B cell (primary cell): ENCODE data around the gene FLT3LG. TPM values are rescaled to one million over a fixed set of nuclear protein-coding genes. Genes with fewer than 3 reads are reported as not detected.
A peak's percentile ranks its signal among the peaks of the same experiment; 100 is the strongest.

Source experiments
- ATAC-seq: fragments of 200-7000 bp; cut with Tn5 transposase; one replicate; pipeline ENCODE4 v1.10.0; 2021; ENCODE audit warnings: low read depth, mild to moderate bottlenecking, moderate number of reproducible peaks, moderate library complexity
- CTCF ChIA-PET: fragments of 350-600 bp; sonication (Branson Sonifier 250); formaldehyde crosslinking; loops from one replicate; lab custom pipeline; 2021; ENCODE audit warnings: antibody characterized with exemption, inconsistent platforms; lab: Charles Lee
- POLR2A ChIA-PET: fragments of 350-600 bp; sonication (Branson Sonifier 250); formaldehyde crosslinking; loops from one replicate; lab custom pipeline; 2021; ENCODE audit warnings: antibody characterized with exemption; lab: Charles Lee
- DNase-seq: peaks from one replicate; pipeline ENCODE4 v3.0.0; 2013
- H2AFZ ChIP-seq: 2 replicates; pipeline ENCODE4 v1.6.1; 2012; ENCODE audit warnings: mild to moderate bottlenecking, low read depth, low read length; ENCODE audit not compliant: insufficient read depth, poor library complexity, severe bottlenecking
- H3K27ac ChIP-seq, 2 donors: 1 replicate in 1 of 2; 2 replicates in 1 of 2; pipeline ENCODE4 v1.5.1; 2012 to 2013; ENCODE audit warnings: low read length in 2 of 2, mild to moderate bottlenecking in 2 of 2, moderate library complexity in 1 of 2
- H3K27me3 ChIP-seq, 4 experiments: fragments of 200-600 bp in 1 of 4; sonication (generic) in 1 of 4; replicated peaks in 1 of 4; 1 replicate in 2 of 4; 2 replicates in 2 of 4; pipeline versions ENCODE4 v1.6.1 to v1.7.0; 2013 to 2016; ENCODE audit warnings: low read length in 3 of 4, mild to moderate bottlenecking in 2 of 4, mixed read lengths in 1 of 4, moderate library complexity in 1 of 4; ENCODE audit not compliant: insufficient read depth in 4 of 4, control insufficient read depth in 3 of 4; ENCODE audit errors: control extremely low read depth in 1 of 4
- H3K36me3 ChIP-seq, 2 experiments: replicated peaks in 1 of 2; 1 replicate in 1 of 2; 2 replicates in 1 of 2; pipeline versions ENCODE4 v1.6.1 to v1.7.1; 2013; ENCODE audit warnings: low read length in 1 of 2; ENCODE audit not compliant: insufficient read depth in 2 of 2, control insufficient read depth in 1 of 2; ENCODE audit errors: control extremely low read depth in 1 of 2, extremely low read depth in 1 of 2
- H3K4me1 ChIP-seq, 2 donors: fragments of 200-600 bp in 1 of 2; sonication (generic) in 1 of 2; 1 replicate in 1 of 2; 2 replicates in 1 of 2; pipeline versions ENCODE4 v1.5.1 to v1.6.1; 2013 to 2017; ENCODE audit warnings: low read length in 2 of 2; ENCODE audit not compliant: control insufficient read depth in 2 of 2, insufficient read depth in 2 of 2
- H3K4me2 ChIP-seq: replicated peaks from 2 replicates; pipeline ENCODE3; 2012; ENCODE audit warnings: mild to moderate bottlenecking, low read depth, low read length; ENCODE audit not compliant: poor library complexity, severe bottlenecking
- H3K4me3 ChIP-seq, 5 experiments: fragments of 200-600 bp in 1 of 5; sonication (generic) in 1 of 5; 1 replicate in 3 of 5; 2 replicates in 2 of 5; pipeline versions ENCODE4 v1.5.1 to v1.7.0; 2011 to 2016; ENCODE audit warnings: low read length in 4 of 5, mild to moderate bottlenecking in 4 of 5, low read depth in 2 of 5, control low read depth in 1 of 5, moderate library complexity in 1 of 5; ENCODE audit not compliant: insufficient read depth in 1 of 5; ENCODE audit errors: control extremely low read depth in 1 of 5, extremely low read depth in 1 of 5
- H3K79me2 ChIP-seq: fragments of 200-600 bp; sonication (generic); one replicate; pipeline ENCODE4 v1.6.0; 2016; ENCODE audit warnings: low read length; ENCODE audit not compliant: control insufficient read depth, insufficient read depth
- H3K9ac ChIP-seq: fragments of 200-600 bp; sonication (generic); 2 replicates; pipeline ENCODE4 v1.6.1; 2017; ENCODE audit warnings: mild to moderate bottlenecking, low read length, moderate library complexity
- H3K9me3 ChIP-seq, 3 donors: one replicate each; pipeline versions ENCODE4 v1.6.1 to v1.7.1; 2013; ENCODE audit warnings: low read length in 2 of 3; ENCODE audit not compliant: control insufficient read depth in 2 of 3, insufficient read depth in 1 of 3; ENCODE audit errors: control extremely low read depth in 1 of 3
- H4K20me1 ChIP-seq: 2 replicates; pipeline ENCODE4 v1.6.0; 2012; ENCODE audit warnings: mild to moderate bottlenecking, low read length; ENCODE audit not compliant: insufficient read depth, control insufficient read depth, poor library complexity, severe bottlenecking
- H3K27ac Mint-ChIP-seq: one replicate; pipeline ENCODE4 v1.8.0; 2021; ENCODE audit warnings: mixed read lengths
- H3K27me3 Mint-ChIP-seq: one replicate; pipeline ENCODE4 v1.8.0; 2021; ENCODE audit warnings: mixed read lengths
- H3K4me1 Mint-ChIP-seq: one replicate; pipeline ENCODE4 v1.8.0; 2021; ENCODE audit warnings: mixed read lengths
- H3K4me3 Mint-ChIP-seq: one replicate; pipeline ENCODE4 v1.8.0; 2021; ENCODE audit warnings: mixed read lengths
- H3K9me3 Mint-ChIP-seq: one replicate; pipeline ENCODE4 v1.8.0; 2022; ENCODE audit warnings: mixed read lengths; ENCODE audit not compliant: insufficient read depth
- EZH2 ChIP-seq: IDR thresholded peaks from 2 replicates; pipeline ENCODE4 v1.6.1; 2012; ENCODE audit warnings: borderline replicate concordance, low read depth, mild to moderate bottlenecking, moderate library complexity, low read length; ENCODE audit not compliant: insufficient read depth, poor library complexity, severe bottlenecking
- WGBS: methylation state at CpG from one replicate; pipeline ENCODE4 v1.1.5; 2013; ENCODE audit warnings: missing lambda C conversion rate; ENCODE audit not compliant: insufficient coverage; 5-methylcytosine and 5-hydroxymethylcytosine counted together
- intact Hi-C: fragments of 100-400 bp; cut with micrococcal nuclease; formaldehyde crosslinking; loops from one replicate; pipeline ENCODE4 v1.10.0; 2022
- polyA plus RNA-seq: library from polyadenylated mRNA; depleted of rRNA; stranded (reverse); fragments of >200 nt; gene quantifications from 2 replicates; pipeline ENCODE4 v1.2.3, GENCODE V29; 2012
- total RNA-seq, 2 donors: library from RNA; stranded (reverse); fragments of 120-200 nt in 1 of 2; gene quantifications; 1 replicate in 1 of 2; 2 replicates in 1 of 2; pipeline versions ENCODE4 v1.2.3 to v1.2.4, GENCODE V29; 2013 to 2022
- TF ChIP-seq, protein P1 (sequence below): fragments of 200-600 bp; IDR thresholded peaks from one replicate; pipeline ENCODE4 v1.8.0; 2022; ENCODE audit warnings: antibody characterized with exemption, mild to moderate bottlenecking

The FLT3LG gene
- total and polyA plus RNA-seq, 2 donors (not counting 1 experiment from before 2014, with no cell fraction given): 31.0 to 49.8 TPM

- TF ChIP-seq, protein P1, sequence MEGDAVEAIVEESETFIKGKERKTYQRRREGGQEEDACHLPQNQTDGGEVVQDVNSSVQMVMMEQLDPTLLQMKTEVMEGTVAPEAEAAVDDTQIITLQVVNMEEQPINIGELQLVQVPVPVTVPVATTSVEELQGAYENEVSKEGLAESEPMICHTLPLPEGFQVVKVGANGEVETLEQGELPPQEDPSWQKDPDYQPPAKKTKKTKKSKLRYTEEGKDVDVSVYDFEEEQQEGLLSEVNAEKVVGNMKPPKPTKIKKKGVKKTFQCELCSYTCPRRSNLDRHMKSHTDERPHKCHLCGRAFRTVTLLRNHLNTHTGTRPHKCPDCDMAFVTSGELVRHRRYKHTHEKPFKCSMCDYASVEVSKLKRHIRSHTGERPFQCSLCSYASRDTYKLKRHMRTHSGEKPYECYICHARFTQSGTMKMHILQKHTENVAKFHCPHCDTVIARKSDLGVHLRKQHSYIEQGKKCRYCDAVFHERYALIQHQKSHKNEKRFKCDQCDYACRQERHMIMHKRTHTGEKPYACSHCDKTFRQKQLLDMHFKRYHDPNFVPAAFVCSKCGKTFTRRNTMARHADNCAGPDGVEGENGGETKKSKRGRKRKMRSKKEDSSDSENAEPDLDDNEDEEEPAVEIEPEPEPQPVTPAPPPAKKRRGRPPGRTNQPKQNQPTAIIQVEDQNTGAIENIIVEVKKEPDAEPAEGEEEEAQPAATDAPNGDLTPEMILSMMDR: no peak
- TF ChIP-seq EZH2: no peak
- peaks cover 0 to 52% (median 4%) of the 10 kb centered on the region in 3 donors for H3K9me3 ChIP-seq
- H3K4me3 ChIP-seq: no peak overlapping the region
- no peaks in the 10 kb centered on the region for H3K36me3 ChIP-seq
- no peaks in the 10 kb centered on the region for H4K20me1 ChIP-seq
- no peak overlapping the region for H2AFZ ChIP-seq
- Mint-ChIP-seq H3K27ac (no peak overlapping the region), H3K4me3 (no peak overlapping the region), H3K4me1 (peaks cover 42% of the 10 kb centered on the region), H3K9me3 (no peaks in the 10 kb centered on the region), H3K27me3 (peaks cover 81% of the 10 kb centered on the region)
- peak; percentile 32 for ATAC-seq
- H3K27ac ChIP-seq: no peak overlapping the region
- CTCF ChIA-PET: interaction anchor here (1.2 to 1.5 kb wide), 3 partner anchors 11 to 45 kb away, joined by 3 to 5 read pairs (median 3); partner anchors contain the start of genes GFY and PIH1D1
- H3K4me1 ChIP-seq: peaks cover 43 to 44% of the 10 kb centered on the region in 2 donors
- 19% methylated on average over 40 of the region's 42 CpGs for WGBS
- DNase-seq: peak; percentile 73
- no peaks in the 10 kb centered on the region for H3K79me2 ChIP-seq
- peak overlapping the region; percentile 24 for H3K4me2 ChIP-seq
- no peak overlapping the region for H3K9ac ChIP-seq
- POLR2A ChIA-PET: interaction anchor here (1.0 kb wide), 1 partner anchor 110 kb away, joined by 3 read pairs; no protein-coding TSS in a partner anchor
- intact Hi-C loops: no loop called here
- H3K27me3 ChIP-seq: peaks cover 2 to 97% (median 70%) of the 10 kb centered on the region in 4 experiments
Measured at GRCh38 chr19:49436381-49437017, 37.5 kb upstream of the FLT3LG start.

- ChIA-PET CTCF (interaction anchor here (1.3 kb wide), 1 partner anchor 14 kb away, joined by 3 read pairs; the partner anchor contains the start of gene PIH1D1), POLR2A (no interaction called here)
- ATAC-seq (no peak), DNase-seq (no peak)
- intact Hi-C loops: no loop called here
- Histone ChIP-seq H3K9ac (no peak overlapping the region), H3K4me2 (no peak overlapping the region), H3K79me2 (no peaks in the 10 kb centered on the region), H3K27me3 (peaks cover 2 to 97% (median 73%) of the 10 kb centered on the region in 4 experiments), H3K36me3 (no peaks in the 10 kb centered on the region), H3K9me3 (peaks cover 0 to 50% (median 1%) of the 10 kb centered on the region in 3 donors), H3K4me1 (peaks cover 43 to 47% of the 10 kb centered on the region in 2 donors), H3K27ac (no peak overlapping the region), H3K4me3 (no peak overlapping the region), H4K20me1 (no peaks in the 10 kb centered on the region), H2AFZ (no peak overlapping the region)
- H3K27ac Mint-ChIP-seq: no peak overlapping the region
- 19% methylated on average over 8 of the region's 8 CpGs for WGBS
- no peaks in the 10 kb centered on the region for H3K9me3 Mint-ChIP-seq
- TF ChIP-seq, protein P1: no peak
- no peak for TF ChIP-seq EZH2
- peaks cover 46% of the 10 kb centered on the region for H3K4me1 Mint-ChIP-seq
- peaks cover 84% of the 10 kb centered on the region for H3K27me3 Mint-ChIP-seq
- H3K4me3 Mint-ChIP-seq: no peak overlapping the region
Measured at GRCh38 chr19:49437231-49437630, 36.8 kb upstream of the FLT3LG start.
